ENCODE data around the gene CREB3L1.

CREB3L1 gene

DNA sequence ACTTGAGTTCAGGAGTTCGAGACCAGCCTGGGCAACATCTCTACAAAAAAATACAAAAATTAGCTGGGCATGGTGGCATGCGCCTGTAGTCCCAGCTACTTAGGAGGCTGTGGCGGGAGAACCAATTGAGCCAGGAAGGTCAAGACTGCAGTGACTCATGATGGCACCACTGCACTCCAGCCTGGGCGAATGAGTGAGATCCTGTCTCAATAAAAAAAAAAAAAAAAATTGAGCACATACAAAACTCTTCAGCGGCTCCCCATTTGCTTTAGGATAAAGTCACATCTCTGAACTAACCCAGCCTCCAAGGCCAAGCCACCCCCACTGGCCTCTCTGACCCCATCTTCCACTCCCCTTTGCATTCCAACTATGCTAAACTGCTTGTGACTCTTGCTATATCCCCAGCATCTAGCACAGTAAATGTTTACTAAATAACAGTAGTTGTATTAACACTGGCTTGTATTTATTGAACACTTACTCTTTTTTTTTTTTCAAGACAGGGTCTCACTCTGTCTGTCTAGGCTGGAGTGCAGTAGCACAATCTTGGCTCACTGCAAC, 28.9 kb downstream of the CREB3L1 start:
- DNase-seq (ENCODE audit: low read depth), result no peak
- H3K4me3 ChIP-seq (ENCODE audit: low read length), result no peak overlapping the region
- TF ChIP-seq, protein P1, sequence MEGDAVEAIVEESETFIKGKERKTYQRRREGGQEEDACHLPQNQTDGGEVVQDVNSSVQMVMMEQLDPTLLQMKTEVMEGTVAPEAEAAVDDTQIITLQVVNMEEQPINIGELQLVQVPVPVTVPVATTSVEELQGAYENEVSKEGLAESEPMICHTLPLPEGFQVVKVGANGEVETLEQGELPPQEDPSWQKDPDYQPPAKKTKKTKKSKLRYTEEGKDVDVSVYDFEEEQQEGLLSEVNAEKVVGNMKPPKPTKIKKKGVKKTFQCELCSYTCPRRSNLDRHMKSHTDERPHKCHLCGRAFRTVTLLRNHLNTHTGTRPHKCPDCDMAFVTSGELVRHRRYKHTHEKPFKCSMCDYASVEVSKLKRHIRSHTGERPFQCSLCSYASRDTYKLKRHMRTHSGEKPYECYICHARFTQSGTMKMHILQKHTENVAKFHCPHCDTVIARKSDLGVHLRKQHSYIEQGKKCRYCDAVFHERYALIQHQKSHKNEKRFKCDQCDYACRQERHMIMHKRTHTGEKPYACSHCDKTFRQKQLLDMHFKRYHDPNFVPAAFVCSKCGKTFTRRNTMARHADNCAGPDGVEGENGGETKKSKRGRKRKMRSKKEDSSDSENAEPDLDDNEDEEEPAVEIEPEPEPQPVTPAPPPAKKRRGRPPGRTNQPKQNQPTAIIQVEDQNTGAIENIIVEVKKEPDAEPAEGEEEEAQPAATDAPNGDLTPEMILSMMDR (conservative IDR thresholded peaks at IDR 0.05; ENCODE audit: low read depth, low read length), result no peak

- DNase-seq (ENCODE audit: low read depth), result no peak
- no peak overlapping the region for H3K4me3 ChIP-seq (ENCODE audit: low read length)
- TF ChIP-seq, protein P1 (conservative IDR thresholded peaks at IDR 0.05; ENCODE audit: low read depth, low read length), result no peak
Observed at GRCh38 chr11:46307369-46307768, 29.9 kb downstream of the CREB3L1 start.

GRCh38 chr11:46307785-46308341, 30.4 kb downstream of the CREB3L1 start:
- DNase-seq (ENCODE audit: low read depth), result no peak
- H3K4me3 ChIP-seq (ENCODE audit: low read length), result no peak overlapping the region
- TF ChIP-seq, protein P1 (conservative IDR thresholded peaks at IDR 0.05; ENCODE audit: low read depth, low read length), result no peak

DNA sequence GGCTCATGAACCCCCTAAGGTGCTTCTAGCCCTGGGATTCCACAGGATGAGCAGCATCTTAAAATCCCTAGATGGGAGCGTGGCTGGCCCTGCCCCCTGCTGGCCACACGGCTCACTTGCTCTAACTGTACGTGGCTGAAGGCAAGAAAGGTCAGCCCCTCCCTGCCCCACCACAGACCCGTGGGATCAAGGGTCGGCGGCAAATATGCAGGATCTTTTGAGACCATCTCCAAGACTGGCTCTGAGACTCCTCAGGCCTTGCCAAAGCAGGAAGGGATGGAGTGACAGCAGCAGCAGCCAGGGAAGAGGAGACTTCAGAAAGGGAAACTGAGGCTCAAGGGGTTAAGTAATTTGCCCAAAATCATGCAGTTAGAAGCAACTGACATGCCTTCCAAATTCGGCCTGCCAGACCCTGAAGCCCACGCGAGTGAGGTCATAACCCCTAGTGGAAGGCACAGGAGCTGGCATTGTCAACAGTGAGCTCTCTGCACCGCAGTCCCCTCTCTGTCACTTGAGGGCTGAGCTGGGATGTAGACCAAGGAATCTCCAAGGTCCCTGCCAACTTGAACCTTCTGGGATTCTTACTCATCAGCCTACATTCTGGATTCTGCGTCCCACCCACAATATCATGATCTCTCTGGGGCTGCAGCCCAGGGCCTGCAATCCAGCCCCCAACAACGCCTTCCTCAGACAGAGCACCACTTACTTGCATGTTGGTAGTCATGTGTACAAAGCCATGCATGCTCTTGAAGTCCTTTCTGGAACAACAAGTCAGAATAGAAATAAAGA, 31.4 kb downstream of the CREB3L1 start:
- TF ChIP-seq, protein P1 (conservative IDR thresholded peaks at IDR 0.05; ENCODE audit: low read depth, low read length), result peak; percentile 88
- no peak overlapping the region for H3K4me3 ChIP-seq (ENCODE audit: low read length)
- no peak for DNase-seq (ENCODE audit: low read depth)

- TF ChIP-seq, protein P1 (conservative IDR thresholded peaks at IDR 0.05; ENCODE audit: low read depth, low read length), result no peak
- no peak for DNase-seq (ENCODE audit: low read depth)
- H3K4me3 ChIP-seq (ENCODE audit: low read length), result no peak overlapping the region
Observed at GRCh38 chr11:46309814-46310259, 32.4 kb downstream of the CREB3L1 start.

- no peak overlapping the region for H3K4me3 ChIP-seq (ENCODE audit: low read length)
- no peak for DNase-seq (ENCODE audit: low read depth)
Observed at GRCh38 chr11:46315033-46315738, 37.7 kb downstream of the CREB3L1 start.

More at GRCh38 chr11:46315033-46315738, 37.7 kb downstream of the CREB3L1 start:
- TF ChIP-seq, protein P1 (conservative IDR thresholded peaks at IDR 0.05; ENCODE audit: low read depth, low read length), result peak; percentile 92

Data from retinal pigment epithelial cell (primary cell).